NCI-H2081 treated with DMSO at 0.1 percent for 48 hours (cell line): ENCODE data around the gene MARF1.
"Not testable (repeated sequence)": the region's sequence is repeated elsewhere in the genome, so short reads cannot be mapped to it uniquely, and the experiment has no call there.

Source experiments
- DNase-seq: peaks from one replicate; lab custom pipeline; 2025; lab: John Stamatoyannopoulos, UW

MARF1 gene

DNA sequence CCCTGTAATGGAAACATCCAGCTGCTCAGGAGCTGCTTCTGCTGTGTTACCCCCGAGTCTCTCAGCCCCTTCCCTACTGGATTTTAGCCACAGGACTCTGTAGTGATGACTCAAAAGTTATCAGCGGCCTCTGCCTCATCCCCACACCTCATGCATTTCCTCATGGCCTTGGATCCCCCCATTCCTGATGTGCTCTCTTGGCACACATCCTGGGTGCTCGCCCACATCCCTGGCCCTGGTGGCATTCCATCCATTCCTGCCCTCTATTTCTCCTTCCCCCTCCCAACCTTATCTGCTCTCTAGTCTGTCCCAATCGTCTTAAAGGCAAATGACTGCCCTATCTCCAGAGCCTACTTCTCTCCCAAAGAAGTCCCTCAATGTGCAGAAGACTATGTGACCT, 24.6 kb downstream of the MARF1 start:
- no peak for DNase-seq

- DNase-seq = no peak
Measured at GRCh38 chr16:15617901-15618300, 25.1 kb downstream of the MARF1 start.

DNA sequence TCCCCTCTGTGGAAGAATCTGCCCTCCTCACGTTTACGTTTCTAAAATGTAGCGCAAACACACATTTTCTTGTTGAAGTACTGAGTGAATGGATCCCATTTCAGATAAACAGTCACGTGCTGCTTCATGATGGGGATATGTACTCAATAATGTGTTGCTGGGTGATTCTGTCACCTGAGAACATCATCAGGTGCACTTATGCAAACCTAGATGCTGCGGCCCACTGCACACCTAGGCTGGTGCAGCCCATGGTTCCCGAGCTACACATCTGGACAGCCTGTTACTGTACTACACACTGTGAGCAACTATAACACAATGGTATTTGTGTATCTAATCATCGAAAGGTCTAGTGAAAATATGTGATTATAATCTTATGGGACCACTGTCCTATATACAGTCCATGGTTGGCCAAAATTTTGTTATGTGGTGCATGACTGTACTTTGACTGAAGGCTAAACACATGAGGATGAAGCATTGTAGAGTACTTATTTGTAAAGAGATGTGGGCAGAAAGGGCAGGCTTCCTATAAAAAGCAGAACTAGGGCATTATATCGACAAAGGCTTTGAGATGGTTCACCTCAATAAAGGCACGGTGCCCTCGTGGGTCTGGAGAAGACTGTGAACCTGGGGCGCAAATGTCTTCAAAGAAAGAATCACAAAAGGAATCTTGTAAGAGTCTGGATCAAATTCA, 26.3 kb downstream of the MARF1 start:
- no peak for DNase-seq

GRCh38 chr16:15616012-15616411, 26.9 kb downstream of the MARF1 start:
- DNase-seq = no peak

GRCh38 chr16:15613676-15614075, 29.3 kb downstream of the MARF1 start:
- no peak for DNase-seq

DNA sequence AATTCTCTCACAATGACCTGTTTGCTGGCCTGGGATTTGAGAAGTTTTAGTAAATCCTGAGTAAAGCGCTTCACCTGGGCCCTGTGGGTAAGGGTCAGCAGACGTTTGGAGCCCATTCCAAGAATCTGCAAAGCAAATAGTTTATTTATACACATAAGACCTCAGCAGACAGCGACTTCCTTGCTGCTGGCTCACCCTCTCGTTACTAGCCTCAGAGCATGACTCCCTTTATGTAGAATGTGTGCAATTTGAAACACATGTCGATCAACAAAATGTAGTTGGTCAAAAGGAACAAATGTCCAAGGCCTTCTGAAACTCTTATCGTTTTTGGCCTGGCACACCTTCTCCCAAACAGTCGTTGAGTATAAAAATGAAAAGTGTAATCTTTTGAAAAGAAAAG, 31.3 kb downstream of the MARF1 start:
- no peak for DNase-seq

DNA sequence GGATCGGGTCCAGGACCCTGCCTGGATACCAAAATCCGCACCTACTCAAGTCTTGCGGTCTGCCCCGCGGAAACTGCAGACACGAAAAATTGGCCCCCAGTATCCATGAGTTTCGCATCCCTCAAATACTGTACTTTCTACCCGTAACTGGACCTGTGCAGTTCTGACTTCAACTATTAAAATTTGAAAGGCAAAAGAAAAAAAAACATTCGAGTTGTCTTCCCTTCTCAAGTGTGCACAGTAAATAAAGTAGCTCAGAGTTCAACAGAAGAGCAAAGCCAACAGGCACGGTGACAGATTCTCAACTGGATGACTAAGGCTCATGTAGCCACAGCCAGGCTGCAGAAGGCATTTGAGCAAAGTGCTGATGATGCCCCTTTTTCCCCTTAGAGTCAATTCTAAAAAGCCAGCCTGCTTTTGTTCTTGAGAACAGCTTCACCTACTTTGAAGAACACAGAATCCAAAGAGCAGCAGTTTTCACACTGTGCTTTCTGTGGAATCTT, 32.5 kb downstream of the MARF1 start:
- DNase-seq = no peak

DNA sequence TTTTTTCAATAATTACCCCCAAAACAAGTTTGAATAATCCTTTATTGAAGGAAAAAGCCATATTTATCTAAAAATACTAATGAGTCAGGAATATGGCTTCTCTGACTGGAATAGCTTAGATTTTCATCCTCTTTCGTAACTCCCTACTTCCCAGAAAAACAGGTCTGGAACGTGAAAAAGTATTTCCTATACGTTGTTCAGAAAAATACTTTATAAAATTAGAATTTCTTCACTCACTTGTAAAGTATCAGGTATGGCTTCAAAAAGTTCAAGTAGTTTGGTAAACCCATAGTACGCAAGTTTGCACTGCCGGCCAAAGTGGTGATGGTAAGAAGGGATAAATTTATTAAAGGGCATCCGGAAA, 33.7 kb downstream of the MARF1 start:
- DNase-seq = no peak

- no peak for DNase-seq
Measured at GRCh38 chr16:15608398-15609285, 34.3 kb downstream of the MARF1 start.

DNA sequence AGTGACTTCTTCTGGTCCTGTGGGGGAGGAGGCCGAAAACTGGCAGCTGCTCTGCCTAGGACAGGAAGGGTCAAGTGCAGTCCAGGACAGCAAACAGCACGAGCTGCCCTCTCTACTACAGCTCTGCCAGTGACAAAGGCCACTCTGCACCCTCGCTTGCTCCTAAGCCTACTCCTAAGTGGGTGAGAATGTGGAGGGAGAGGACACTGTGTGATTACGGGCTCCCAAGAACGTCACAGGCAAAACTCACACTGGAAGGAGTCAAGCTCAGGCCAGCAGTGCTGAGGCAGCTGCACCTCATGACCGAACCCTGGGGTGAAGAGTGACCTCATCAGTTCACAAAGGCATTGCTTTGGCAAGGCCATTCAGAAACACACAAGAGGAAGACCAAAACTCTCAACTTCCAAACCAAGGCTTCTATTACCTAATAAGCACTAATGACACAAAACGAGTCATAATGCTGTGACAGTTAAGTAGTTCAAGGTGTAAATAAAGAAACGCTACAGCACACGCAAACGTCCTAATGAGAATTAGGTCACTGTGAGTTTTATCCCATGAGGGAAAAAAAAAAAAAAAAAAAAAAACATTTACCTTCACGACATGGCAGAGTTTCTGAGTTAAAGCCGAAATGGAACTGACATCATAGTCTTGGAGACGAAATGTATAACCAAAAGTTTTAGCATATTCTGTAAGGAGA, 35.1 kb downstream of the MARF1 start:
- no peak for DNase-seq

DNA sequence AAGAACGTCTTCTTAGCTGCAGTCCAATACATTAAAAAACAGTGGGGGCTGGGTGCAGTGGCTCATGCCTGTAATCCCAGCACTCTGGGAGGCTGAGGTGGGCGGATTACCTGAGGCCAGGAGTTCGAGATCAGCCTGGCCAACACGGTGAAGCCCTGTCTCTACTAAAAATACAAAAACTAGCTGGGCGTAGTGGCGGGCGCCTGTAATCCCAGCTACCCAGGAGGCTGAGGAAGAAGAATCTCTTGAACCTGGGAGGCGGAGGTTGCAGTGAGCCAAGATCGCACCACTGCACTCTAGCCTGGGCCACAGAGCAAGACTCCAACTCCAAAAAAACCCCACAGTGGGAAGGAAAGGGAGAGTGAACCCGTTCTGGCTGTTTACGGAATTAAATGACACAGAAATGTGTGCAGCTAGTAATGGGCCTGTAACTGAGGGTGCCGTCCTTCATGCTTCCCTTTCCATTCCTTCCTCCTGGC, 35.7 kb downstream of the MARF1 start:
- DNase-seq = not testable (repeated sequence)

DNA sequence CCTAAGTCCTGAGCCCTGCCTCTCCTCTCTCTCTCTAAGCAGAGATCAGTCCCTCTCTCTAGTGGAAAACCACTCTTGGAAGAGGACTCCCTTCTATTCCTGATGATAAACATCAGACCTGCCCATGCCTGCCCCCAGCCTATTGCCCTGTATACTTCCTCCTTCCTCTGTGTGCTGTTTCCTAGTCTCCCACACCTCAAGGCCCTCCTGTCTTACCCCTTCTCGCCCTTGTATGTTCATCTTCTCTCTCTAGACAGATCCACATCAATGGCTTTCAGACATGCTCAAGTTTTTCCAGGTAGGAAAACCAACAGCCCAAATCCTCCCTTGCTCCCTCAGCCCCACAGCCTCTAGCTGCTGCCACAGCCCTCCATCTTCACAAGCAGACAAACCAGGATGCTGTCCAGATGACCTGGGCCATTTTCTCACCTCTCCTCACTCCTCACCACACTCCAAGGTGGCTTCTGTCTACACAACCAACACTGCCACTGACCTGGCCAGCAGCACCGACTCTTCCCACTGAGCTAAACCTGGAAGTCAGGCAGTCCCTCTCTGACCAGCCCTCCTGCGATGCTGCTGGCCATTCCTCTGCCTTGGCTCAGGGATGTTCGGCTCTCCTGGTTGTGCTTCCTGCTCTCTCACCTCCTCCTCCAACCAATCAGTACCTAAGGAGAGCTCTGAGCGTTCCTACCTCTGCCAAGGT, 36.3 kb downstream of the MARF1 start:
- no peak for DNase-seq

DNA sequence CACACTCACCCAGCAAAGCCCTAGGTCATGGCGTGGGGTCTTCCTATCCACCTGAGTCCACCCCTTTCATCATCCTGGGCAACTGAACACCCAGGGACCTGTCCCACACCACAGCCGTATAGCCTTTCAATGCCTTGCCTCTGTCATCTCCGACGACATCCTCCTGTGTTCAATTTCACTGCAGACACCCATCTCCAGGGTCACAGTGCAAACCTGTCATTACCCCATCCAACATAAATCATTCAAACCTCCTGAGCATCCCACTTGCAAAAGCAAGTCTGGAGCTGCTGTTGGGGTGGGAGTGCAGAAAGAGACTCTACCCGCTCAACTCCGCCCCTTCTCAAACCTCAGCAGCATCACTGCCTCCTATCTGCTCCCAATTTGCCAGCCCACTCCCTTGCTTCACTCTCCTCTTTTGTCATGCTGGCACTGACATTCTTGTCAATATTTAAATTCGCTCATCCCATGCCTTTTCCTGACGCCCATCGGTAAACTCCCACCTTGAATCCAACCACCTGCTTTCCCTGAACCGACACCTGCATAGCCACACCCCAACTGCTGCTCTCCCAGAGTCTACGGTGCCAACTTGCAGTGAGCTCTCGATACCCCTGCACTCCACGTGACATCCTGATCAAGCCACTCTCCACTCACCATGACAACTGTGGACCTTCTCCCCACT, 37.0 kb downstream of the MARF1 start:
- no peak for DNase-seq

- no peak for DNase-seq
Measured at GRCh38 chr16:15604460-15605440, 38.2 kb downstream of the MARF1 start.

DNA sequence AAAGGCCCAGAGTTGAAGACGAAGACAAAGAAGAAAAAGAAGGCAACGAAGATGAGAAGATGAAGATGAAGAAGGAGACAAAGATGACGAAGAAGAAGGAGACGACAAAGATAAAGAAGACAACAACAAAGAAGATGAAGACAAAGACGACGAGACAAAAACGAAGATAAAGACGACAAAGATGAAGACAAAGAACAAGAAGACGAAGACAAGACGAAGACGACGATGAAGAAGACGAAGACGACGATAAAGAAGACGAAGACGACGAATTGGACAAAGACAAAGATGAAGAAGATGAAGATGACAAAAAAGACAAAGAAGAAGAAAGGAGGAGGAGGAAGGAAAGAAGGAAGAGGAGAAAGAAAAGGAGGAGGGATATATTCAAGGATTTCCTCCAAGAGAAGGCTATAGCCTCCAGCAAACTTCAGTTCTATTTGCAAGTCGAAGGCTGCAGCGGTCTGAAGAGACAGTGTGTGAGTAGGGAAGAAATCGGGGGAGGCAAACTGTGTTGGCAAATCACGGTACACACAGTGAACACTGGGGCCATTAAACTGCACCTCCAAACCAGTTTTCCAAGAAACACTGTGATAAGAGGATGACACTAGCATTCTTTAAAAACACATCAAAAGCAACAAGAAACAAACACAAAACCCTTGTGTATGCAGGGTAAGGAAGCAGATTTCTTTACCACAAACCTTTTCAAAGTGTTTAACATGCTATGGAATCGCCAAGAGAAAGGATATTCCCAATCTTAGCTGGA, 40.5 kb downstream of the MARF1 start:
- DNase-seq = no peak

DNA sequence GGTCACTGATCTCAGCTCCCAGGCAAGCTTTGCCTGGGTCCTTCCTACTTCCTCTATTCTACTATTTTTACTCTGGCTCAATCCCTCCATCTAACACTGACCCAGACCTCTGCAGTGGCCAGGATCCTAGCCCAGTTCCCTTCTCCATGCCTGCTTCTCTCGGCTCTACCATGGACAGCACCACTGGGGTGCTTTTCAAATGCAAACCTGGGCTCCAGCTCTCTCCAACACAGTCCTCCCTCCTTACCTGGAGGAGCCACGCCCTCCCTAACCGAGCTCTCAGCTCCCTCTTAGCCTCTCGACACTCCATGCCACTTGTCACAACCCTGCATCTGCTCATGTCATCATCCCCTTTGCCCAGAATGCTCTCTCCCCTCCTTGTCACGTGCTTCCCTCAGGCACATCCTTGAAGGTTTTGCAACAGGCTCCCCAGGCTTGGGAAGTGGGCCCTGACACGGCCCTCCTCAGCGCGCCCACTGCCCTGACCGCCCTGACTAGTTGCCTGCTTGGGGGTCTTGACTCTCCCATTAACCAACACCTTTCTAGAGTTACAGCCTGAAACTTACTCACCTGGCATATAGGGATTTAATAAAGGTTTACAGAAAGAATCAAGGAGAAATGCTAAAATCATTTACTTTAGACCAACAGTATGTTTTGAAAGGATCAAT, 41.6 kb downstream of the MARF1 start:
- DNase-seq = no peak

GRCh38 chr16:15599303-15600070, 43.5 kb downstream of the MARF1 start:
- no peak for DNase-seq

DNA sequence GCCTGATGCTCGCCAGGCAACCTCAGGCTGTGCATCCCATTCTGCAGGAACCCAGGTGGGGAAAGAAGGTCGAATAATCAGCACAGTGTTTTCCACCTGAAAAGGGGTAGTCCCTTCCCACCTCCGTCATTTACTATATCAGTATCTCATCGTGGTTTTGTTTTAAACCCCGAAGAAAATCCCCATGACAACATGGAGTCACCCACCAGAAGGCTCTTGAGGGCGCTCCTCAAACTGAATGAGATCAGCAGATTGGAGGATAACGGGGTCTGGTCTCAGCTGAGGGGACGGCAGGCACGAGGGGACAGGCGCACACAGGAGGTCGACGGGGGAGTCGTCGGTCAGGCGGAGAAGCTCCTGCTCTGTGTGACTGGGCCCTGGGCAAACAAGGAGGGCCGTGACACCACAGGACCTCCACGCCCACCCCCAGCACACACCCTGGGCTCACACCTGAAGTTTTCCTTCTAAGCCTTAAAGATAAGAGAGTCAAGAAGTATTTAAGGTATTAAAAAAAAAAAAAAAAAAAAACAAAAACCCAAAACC, 44.2 kb downstream of the MARF1 start:
- DNase-seq = no peak
